ENCODE results near the gene PEX11G. TPM values are rescaled to one million over a fixed set of nuclear protein-coding genes. Genes with fewer than 3 reads are reported as not detected.

The PEX11G gene
- total RNA-seq, 4 donors from 2014 or later: 2.9 to 5.2 (median 4.1) TPM

GRCh38 chr19:7513809-7514642, 25.2 kb upstream of the PEX11G start:
- Histone ChIP-seq H3K36me3 (no peaks in the 10 kb centered on the region), H3K27me3 (no peaks in the 10 kb centered on the region), H3K4me1 (peaks cover 26% of the 10 kb centered on the region), H3K27ac (no peak overlapping the region), H3K9me3 (no peaks in the 10 kb centered on the region), H3K4me3 (no peak overlapping the region)
- WGBS: 77% methylated on average over 5 of the region's 5 CpGs
- DNase-seq (ENCODE audit: low spot score in 2 of 2): no peak
- TF ChIP-seq EP300 (IDR thresholded peaks at IDR 0.05) (no peak), POLR2A (IDR thresholded peaks at IDR 0.05) (no peak), CTCF (IDR thresholded peaks at IDR 0.05) (no peak), POLR2AphosphoS5 (IDR thresholded peaks at IDR 0.05) (no peak)

GRCh38 chr19:7512400-7512851, 23.6 kb upstream of the PEX11G start:
- no peak for TF ChIP-seq POLR2A (IDR thresholded peaks at IDR 0.05)
- no peak for TF ChIP-seq EP300 (IDR thresholded peaks at IDR 0.05)
- no peak for TF ChIP-seq POLR2AphosphoS5 (IDR thresholded peaks at IDR 0.05)
- no peak for TF ChIP-seq CTCF (IDR thresholded peaks at IDR 0.05)
- no peak overlapping the region for H3K27ac ChIP-seq
- H3K4me3 ChIP-seq: no peak overlapping the region
- H3K9me3 ChIP-seq: no peaks in the 10 kb centered on the region
- no peaks in the 10 kb centered on the region for H3K27me3 ChIP-seq
- peaks cover 23% of the 10 kb centered on the region for H3K4me1 ChIP-seq
- no peaks in the 10 kb centered on the region for H3K36me3 ChIP-seq
- WGBS: 58% methylated on average over 2 of the region's 6 CpGs
- no peak for DNase-seq (ENCODE audit: low spot score in 2 of 2)

GRCh38 chr19:7509625-7510024, 20.8 kb upstream of the PEX11G start:
- Histone ChIP-seq H3K36me3 (no peaks in the 10 kb centered on the region), H3K27ac (no peak overlapping the region), H3K27me3 (no peaks in the 10 kb centered on the region), H3K9me3 (no peaks in the 10 kb centered on the region), H3K4me1 (peaks cover 14% of the 10 kb centered on the region), H3K4me3 (no peak overlapping the region)
- 57% methylated on average over 3 of the region's 3 CpGs for WGBS
- no peak for DNase-seq (ENCODE audit: low spot score in 2 of 2)
- TF ChIP-seq CTCF (IDR thresholded peaks at IDR 0.05) (no peak), EP300 (IDR thresholded peaks at IDR 0.05) (no peak), POLR2A (IDR thresholded peaks at IDR 0.05) (no peak), POLR2AphosphoS5 (IDR thresholded peaks at IDR 0.05) (no peak)

- H3K27ac ChIP-seq: no peak overlapping the region
- no peak for TF ChIP-seq EP300 (IDR thresholded peaks at IDR 0.05)
- no peak for TF ChIP-seq CTCF (IDR thresholded peaks at IDR 0.05)
- TF ChIP-seq POLR2AphosphoS5 (IDR thresholded peaks at IDR 0.05): no peak
- TF ChIP-seq POLR2A (IDR thresholded peaks at IDR 0.05): no peak
Observed at GRCh38 chr19:7507884-7508283, 19.0 kb upstream of the PEX11G start.

More at GRCh38 chr19:7507884-7508283, 19.0 kb upstream of the PEX11G start:
- H3K4me3 ChIP-seq: no peak overlapping the region
- H3K9me3 ChIP-seq: no peaks in the 10 kb centered on the region
- peaks cover 14% of the 10 kb centered on the region for H3K4me1 ChIP-seq
- no peaks in the 10 kb centered on the region for H3K36me3 ChIP-seq
- H3K27me3 ChIP-seq: no peaks in the 10 kb centered on the region
- 46% methylated on average over 11 of the region's 11 CpGs for WGBS
- no peak for DNase-seq (ENCODE audit: low spot score in 2 of 2)
